Trophoblast cell (in vitro differentiated cells and primary cell): ENCODE data around the gene LIG1.

Experiments
- DNase-seq, 2 donors: peaks; one replicate each; pipeline ENCODE4 v3.0.0-alpha.2; 2016
- H2AFZ ChIP-seq: 2 replicates; pipeline ENCODE4 v1.6.1; 2013; ENCODE audit warnings: low read length, moderate library complexity, mild to moderate bottlenecking; ENCODE audit not compliant: insufficient read depth, poor library complexity
- H2AK5ac ChIP-seq: 2 replicates; pipeline ENCODE4 v1.6.1; 2013; ENCODE audit warnings: mild to moderate bottlenecking, low read length
- H2BK120ac ChIP-seq: 2 replicates; pipeline ENCODE4 v1.6.1; 2013; ENCODE audit warnings: low read length, mild to moderate bottlenecking, moderate library complexity; ENCODE audit not compliant: insufficient read depth, poor library complexity
- H2BK12ac ChIP-seq: 2 replicates; pipeline ENCODE4 v1.6.1; 2013; ENCODE audit warnings: mild to moderate bottlenecking, low read length, moderate library complexity
- H2BK5ac ChIP-seq: 2 replicates; pipeline ENCODE4 v1.6.1; 2013; ENCODE audit warnings: low read length, low read depth, moderate library complexity, mild to moderate bottlenecking; ENCODE audit not compliant: poor library complexity
- H3K14ac ChIP-seq: 2 replicates; pipeline ENCODE4 v1.6.1; 2013; ENCODE audit warnings: mild to moderate bottlenecking, low read length
- H3K18ac ChIP-seq: 2 replicates; pipeline ENCODE4 v1.6.1; 2013; ENCODE audit warnings: mild to moderate bottlenecking, low read length
- H3K23ac ChIP-seq: 2 replicates; pipeline ENCODE4 v1.6.1; 2013; ENCODE audit warnings: low read length
- H3K27ac ChIP-seq: 2 replicates; pipeline ENCODE4 v1.5.1; 2013; ENCODE audit warnings: low read depth, mild to moderate bottlenecking, inconsistent platforms, low read length, moderate library complexity
- H3K27me3 ChIP-seq: 2 replicates; pipeline ENCODE4 v1.6.1; 2013; ENCODE audit warnings: inconsistent platforms, mild to moderate bottlenecking, low read length, moderate library complexity; ENCODE audit not compliant: insufficient read depth
- H3K36me3 ChIP-seq, 2 experiments: 1 replicate in 1 of 2; 2 replicates in 1 of 2; pipeline ENCODE4 v1.6.1; 2013; ENCODE audit warnings: low read length in 2 of 2, mild to moderate bottlenecking in 2 of 2, moderate library complexity in 1 of 2; ENCODE audit not compliant: insufficient read depth in 2 of 2, control insufficient read depth in 1 of 2
- H3K4ac ChIP-seq: 2 replicates; pipeline ENCODE4 v1.6.1; 2013; ENCODE audit warnings: low read depth, mild to moderate bottlenecking, low read length, moderate library complexity
- H3K4me1 ChIP-seq, 2 experiments: 1 replicate in 1 of 2; 2 replicates in 1 of 2; pipeline ENCODE4 v1.6.1; 2013; ENCODE audit warnings: low read length in 2 of 2, mild to moderate bottlenecking in 2 of 2, moderate library complexity in 1 of 2; ENCODE audit not compliant: insufficient read depth in 2 of 2, control insufficient read depth in 1 of 2
- H3K4me2 ChIP-seq: 2 replicates; pipeline ENCODE4 v1.6.1; 2013; ENCODE audit warnings: inconsistent platforms, mild to moderate bottlenecking, low read length, moderate library complexity
- H3K4me3 ChIP-seq: 2 replicates; pipeline ENCODE4 v1.5.1; 2013; ENCODE audit warnings: mild to moderate bottlenecking, low read depth, low read length, inconsistent platforms
- H3K79me1 ChIP-seq: one replicate; pipeline ENCODE4 v1.6.1; 2013; ENCODE audit warnings: low read length
- H3K79me2 ChIP-seq: 2 replicates; pipeline ENCODE4 v1.6.1; 2013; ENCODE audit warnings: low read length, mild to moderate bottlenecking; ENCODE audit not compliant: control insufficient read depth, insufficient read depth, poor library complexity
- H3K9ac ChIP-seq: 2 replicates; pipeline ENCODE4 v1.6.1; 2013; ENCODE audit warnings: mild to moderate bottlenecking, low read length
- H3K9me3 ChIP-seq: 2 replicates; pipeline ENCODE4 v1.6.1; 2013; ENCODE audit warnings: low read depth, mild to moderate bottlenecking, control low read depth, inconsistent platforms, low read length; ENCODE audit not compliant: insufficient read depth
- H4K12ac ChIP-seq: 2 replicates; pipeline ENCODE4 v1.6.1; 2013; ENCODE audit warnings: low read depth, mild to moderate bottlenecking, low read length, moderate library complexity
- H4K8ac ChIP-seq: 2 replicates; pipeline ENCODE4 v1.6.1; 2013; ENCODE audit warnings: low read depth, mild to moderate bottlenecking, low read length, moderate library complexity
- H4K91ac ChIP-seq: one replicate; pipeline ENCODE4 v1.6.1; 2013; ENCODE audit warnings: low read depth, mild to moderate bottlenecking, low read length, moderate library complexity
- WGBS: extraction: QIAGEN DNeasy Blood & Tissue Kit; methylation state at CpG from one replicate; pipeline ENCODE4 v1.1.7; 2013; ENCODE audit warnings: missing lambda C conversion rate; ENCODE audit not compliant: insufficient read length, insufficient coverage; ENCODE audit errors: extremely low coverage; 5-methylcytosine and 5-hydroxymethylcytosine counted together

LIG1 gene

GRCh38 chr19:48110350-48110966, 59.7 kb downstream of the LIG1 start, which contains the start of gene PLA2G4C:
Gene PLA2G4C (minus strand): TSS chr19:48110817. CDS start chr19:48106529, 4,288 bp downstream.
- H2AK5ac ChIP-seq = no peak within 1 kb of the TSS
- H3K4me3 ChIP-seq = no peak within 1 kb of the TSS
- H4K12ac ChIP-seq = no peak within 1 kb of the TSS
- H4K91ac ChIP-seq = no peak within 1 kb of the TSS
- no peaks in the 10 kb centered on the region for H3K79me1 ChIP-seq
- H3K36me3 ChIP-seq = peaks cover 5 to 7% of the 10 kb centered on the region in 2 experiments
- no peaks in the 10 kb centered on the region for H3K79me2 ChIP-seq
- no peak within 1 kb of the TSS for H3K4ac ChIP-seq
- no peak within 1 kb of the TSS for H3K23ac ChIP-seq
- peak within 1 kb of the TSS; percentile 70 for H3K4me2 ChIP-seq
- H3K14ac ChIP-seq = no peak within 1 kb of the TSS
- WGBS = no CpG with 5 or more reads among the region's 27 CpGs
- H4K8ac ChIP-seq = no peak within 1 kb of the TSS
- no peaks in the 10 kb centered on the region for H3K9me3 ChIP-seq
- H3K4me1 ChIP-seq = peaks cover 0 to 2% of the 10 kb centered on the region in 2 experiments
- no peak within 1 kb of the TSS for H2AFZ ChIP-seq
- H2BK120ac ChIP-seq = no peak within 1 kb of the TSS
- DNase-seq = peak; percentile 93 to 98
- no peak within 1 kb of the TSS for H2BK12ac ChIP-seq
- H3K27ac ChIP-seq = peak within 1 kb of the TSS; percentile 1
- H3K18ac ChIP-seq = no peak within 1 kb of the TSS
- H2BK5ac ChIP-seq = no peak within 1 kb of the TSS
- H3K27me3 ChIP-seq = no peaks in the 10 kb centered on the region
- peak within 1 kb of the TSS; percentile 57 for H3K9ac ChIP-seq

- no peak overlapping the region for H2BK12ac ChIP-seq
- H4K91ac ChIP-seq = no peak overlapping the region
- no peak overlapping the region for H3K4me2 ChIP-seq
- no peaks in the 10 kb centered on the region for H3K36me3 ChIP-seq
- peaks cover 0 to 2% of the 10 kb centered on the region in 2 experiments for H3K4me1 ChIP-seq
- H3K9me3 ChIP-seq = no peaks in the 10 kb centered on the region
- no peak overlapping the region for H3K4ac ChIP-seq
- H3K4me3 ChIP-seq = no peak overlapping the region
- H3K23ac ChIP-seq = no peak overlapping the region
- H3K79me2 ChIP-seq = no peaks in the 10 kb centered on the region
- H3K79me1 ChIP-seq = no peaks in the 10 kb centered on the region
- H3K27me3 ChIP-seq = no peaks in the 10 kb centered on the region
- no peak overlapping the region for H3K9ac ChIP-seq
- no peak overlapping the region for H2BK120ac ChIP-seq
- H2BK5ac ChIP-seq = no peak overlapping the region
- H3K14ac ChIP-seq = no peak overlapping the region
- no peak overlapping the region for H4K8ac ChIP-seq
- H2AFZ ChIP-seq = no peak overlapping the region
- no peak overlapping the region for H4K12ac ChIP-seq
- H2AK5ac ChIP-seq = no peak overlapping the region
- H3K27ac ChIP-seq = no peak overlapping the region
- no CpG with 5 or more reads among the region's 15 CpGs for WGBS
- DNase-seq = no peak
- H3K18ac ChIP-seq = no peak overlapping the region
Observed at GRCh38 chr19:48108997-48109782, 61.0 kb downstream of the LIG1 start.

- peaks cover 0 to 2% of the 10 kb centered on the region in 2 experiments for H3K4me1 ChIP-seq
- no peak overlapping the region for H2BK120ac ChIP-seq
- H4K91ac ChIP-seq = no peak overlapping the region
- no peak overlapping the region for H3K4ac ChIP-seq
- no peaks in the 10 kb centered on the region for H3K79me1 ChIP-seq
- no CpG with 5 or more reads among the region's 5 CpGs for WGBS
- no peak overlapping the region for H3K4me2 ChIP-seq
- H3K4me3 ChIP-seq = no peak overlapping the region
- H3K23ac ChIP-seq = no peak overlapping the region
- H3K18ac ChIP-seq = no peak overlapping the region
- no peak overlapping the region for H3K9ac ChIP-seq
- no peak overlapping the region for H2AK5ac ChIP-seq
- no peak overlapping the region for H3K14ac ChIP-seq
- no peak overlapping the region for H2AFZ ChIP-seq
- no peak overlapping the region for H3K27ac ChIP-seq
- H2BK5ac ChIP-seq = no peak overlapping the region
- no peak for DNase-seq
- H3K9me3 ChIP-seq = no peaks in the 10 kb centered on the region
- no peaks in the 10 kb centered on the region for H3K36me3 ChIP-seq
- H4K8ac ChIP-seq = no peak overlapping the region
- no peaks in the 10 kb centered on the region for H3K79me2 ChIP-seq
- no peak overlapping the region for H4K12ac ChIP-seq
- no peak overlapping the region for H2BK12ac ChIP-seq
- H3K27me3 ChIP-seq = no peaks in the 10 kb centered on the region
Observed at GRCh38 chr19:48103922-48104321, 66.2 kb downstream of the LIG1 start.

- H2BK5ac ChIP-seq = no peak overlapping the region
- DNase-seq = peak in 1 of 2 donors; percentile 64
- no peak overlapping the region for H3K9ac ChIP-seq
- H3K27me3 ChIP-seq = no peaks in the 10 kb centered on the region
- no peaks in the 10 kb centered on the region for H3K79me2 ChIP-seq
- no peak overlapping the region for H3K4me2 ChIP-seq
- H3K79me1 ChIP-seq = no peaks in the 10 kb centered on the region
- no peak overlapping the region for H2AK5ac ChIP-seq
- H4K8ac ChIP-seq = no peak overlapping the region
- no peak overlapping the region for H3K14ac ChIP-seq
- H3K23ac ChIP-seq = no peak overlapping the region
- no peak overlapping the region for H2BK12ac ChIP-seq
- H3K4me3 ChIP-seq = no peak overlapping the region
- WGBS = no CpG with 5 or more reads among the region's 13 CpGs
- no peak overlapping the region for H3K27ac ChIP-seq
- no peaks in the 10 kb centered on the region for H3K9me3 ChIP-seq
- no peaks in the 10 kb centered on the region for H3K36me3 ChIP-seq
- no peak overlapping the region for H2BK120ac ChIP-seq
- no peak overlapping the region for H3K4ac ChIP-seq
- no peak overlapping the region for H4K12ac ChIP-seq
- H3K18ac ChIP-seq = no peak overlapping the region
- H4K91ac ChIP-seq = no peak overlapping the region
- peaks cover 0 to 2% of the 10 kb centered on the region in 2 experiments for H3K4me1 ChIP-seq
- H2AFZ ChIP-seq = no peak overlapping the region
Observed at GRCh38 chr19:48102870-48103751, 67.0 kb downstream of the LIG1 start.
